ENCODE data around the gene LDLR.
A peak's percentile ranks its signal among the peaks of the same experiment; 100 is the strongest.
"Not testable (repeated sequence)": the region's sequence is repeated elsewhere in the genome, so short reads cannot be mapped to it uniquely, and the experiment has no call there.

The LDLR gene

DNA sequence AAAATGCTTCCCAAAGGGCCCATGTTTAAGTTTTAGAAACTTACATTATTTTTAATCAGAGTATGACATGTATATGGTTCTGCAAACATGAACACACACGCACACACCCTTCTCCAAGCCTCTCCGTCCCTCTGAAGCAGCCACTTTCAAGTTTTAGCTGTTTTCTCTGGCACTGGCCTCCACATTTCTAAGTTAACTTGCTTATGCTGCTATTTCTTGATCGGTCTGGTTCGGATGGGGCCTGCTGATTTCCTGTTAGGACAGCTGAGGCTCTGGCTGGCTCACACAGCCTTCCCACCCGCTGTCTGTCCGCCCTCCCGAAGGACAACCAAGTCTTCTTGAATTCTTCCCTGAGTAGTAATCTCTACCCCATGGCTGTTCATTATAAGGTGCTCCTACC, 61.9 kb downstream of the LDLR start:
- DNase-seq (ENCODE audit: low spot score) = no peak
- TF ChIP-seq, protein P1, sequence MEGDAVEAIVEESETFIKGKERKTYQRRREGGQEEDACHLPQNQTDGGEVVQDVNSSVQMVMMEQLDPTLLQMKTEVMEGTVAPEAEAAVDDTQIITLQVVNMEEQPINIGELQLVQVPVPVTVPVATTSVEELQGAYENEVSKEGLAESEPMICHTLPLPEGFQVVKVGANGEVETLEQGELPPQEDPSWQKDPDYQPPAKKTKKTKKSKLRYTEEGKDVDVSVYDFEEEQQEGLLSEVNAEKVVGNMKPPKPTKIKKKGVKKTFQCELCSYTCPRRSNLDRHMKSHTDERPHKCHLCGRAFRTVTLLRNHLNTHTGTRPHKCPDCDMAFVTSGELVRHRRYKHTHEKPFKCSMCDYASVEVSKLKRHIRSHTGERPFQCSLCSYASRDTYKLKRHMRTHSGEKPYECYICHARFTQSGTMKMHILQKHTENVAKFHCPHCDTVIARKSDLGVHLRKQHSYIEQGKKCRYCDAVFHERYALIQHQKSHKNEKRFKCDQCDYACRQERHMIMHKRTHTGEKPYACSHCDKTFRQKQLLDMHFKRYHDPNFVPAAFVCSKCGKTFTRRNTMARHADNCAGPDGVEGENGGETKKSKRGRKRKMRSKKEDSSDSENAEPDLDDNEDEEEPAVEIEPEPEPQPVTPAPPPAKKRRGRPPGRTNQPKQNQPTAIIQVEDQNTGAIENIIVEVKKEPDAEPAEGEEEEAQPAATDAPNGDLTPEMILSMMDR (IDR thresholded peaks at IDR 0.05; ENCODE audit: extremely low read depth, insufficient read depth, missing control alignments) = no peak
- in situ Hi-C loops (cut with MboI; ENCODE audit: low pct_unique_long_range_greater_than_20kb, low sequenced_read_pairs, unreplicated experiment) = no loop called here

DNA sequence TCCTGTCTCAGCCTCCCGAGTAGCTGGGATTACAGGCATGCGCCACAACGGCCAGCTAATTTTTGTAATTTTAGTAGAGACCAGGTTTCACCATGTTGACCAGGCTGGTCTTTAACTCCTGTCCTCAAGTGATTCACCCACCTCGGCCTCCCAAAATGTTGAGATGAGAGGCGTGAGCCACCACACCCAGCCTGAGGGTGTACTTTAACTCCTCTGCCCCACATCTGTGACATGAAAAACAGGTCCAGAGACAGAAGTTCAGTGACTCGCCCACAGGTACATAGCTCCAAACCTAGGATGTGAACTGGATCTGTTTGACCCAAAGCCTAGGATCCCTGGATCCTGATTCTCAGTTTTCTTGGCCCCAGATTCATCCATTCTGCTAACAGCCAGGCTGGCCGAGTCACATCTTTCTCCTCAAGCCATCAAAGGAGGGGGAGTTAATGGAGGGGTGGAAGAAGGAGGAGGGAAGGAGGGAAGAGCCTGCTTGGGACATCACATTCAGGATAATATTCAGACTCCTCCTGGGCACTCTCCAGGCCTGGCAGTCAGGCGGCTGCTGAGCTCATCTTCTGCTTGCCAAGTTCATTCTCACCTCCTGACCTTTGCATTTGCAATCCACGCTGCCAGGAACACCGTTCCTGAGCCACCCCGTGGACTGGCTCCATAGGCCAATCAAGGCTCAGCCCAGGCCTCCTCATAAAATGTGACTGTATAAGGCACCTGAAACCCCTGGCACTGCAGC, 63.2 kb downstream of the LDLR start:
- in situ Hi-C loops (cut with MboI; ENCODE audit: low pct_unique_long_range_greater_than_20kb, low sequenced_read_pairs, unreplicated experiment) = no loop called here
- DNase-seq (ENCODE audit: low spot score) = no peak
- TF ChIP-seq, protein P1 (IDR thresholded peaks at IDR 0.05; ENCODE audit: extremely low read depth, insufficient read depth, missing control alignments) = no peak

DNA sequence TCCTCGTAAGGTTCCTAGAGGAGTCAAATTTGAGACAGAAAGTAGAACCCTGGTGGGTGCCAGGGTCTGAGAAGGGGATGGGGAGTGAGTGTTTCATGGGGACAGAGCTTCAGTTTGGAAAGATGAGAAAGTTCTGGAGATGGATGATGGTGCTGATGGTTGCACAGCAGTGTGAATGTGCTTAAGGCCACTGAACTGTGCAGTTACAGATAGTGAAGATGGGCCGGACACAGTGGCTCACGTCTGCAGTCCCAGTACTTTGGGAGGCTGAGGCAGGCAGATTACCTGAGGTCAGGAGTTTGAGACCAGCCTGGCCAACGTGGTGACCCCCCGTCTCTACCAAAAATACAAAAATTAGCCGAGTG, 65.4 kb downstream of the LDLR start:
- no peak for DNase-seq (ENCODE audit: low spot score)
- in situ Hi-C loops (cut with MboI; ENCODE audit: low pct_unique_long_range_greater_than_20kb, low sequenced_read_pairs, unreplicated experiment) = no loop called here
- TF ChIP-seq, protein P1 (IDR thresholded peaks at IDR 0.05; ENCODE audit: extremely low read depth, insufficient read depth, missing control alignments) = no peak

DNA sequence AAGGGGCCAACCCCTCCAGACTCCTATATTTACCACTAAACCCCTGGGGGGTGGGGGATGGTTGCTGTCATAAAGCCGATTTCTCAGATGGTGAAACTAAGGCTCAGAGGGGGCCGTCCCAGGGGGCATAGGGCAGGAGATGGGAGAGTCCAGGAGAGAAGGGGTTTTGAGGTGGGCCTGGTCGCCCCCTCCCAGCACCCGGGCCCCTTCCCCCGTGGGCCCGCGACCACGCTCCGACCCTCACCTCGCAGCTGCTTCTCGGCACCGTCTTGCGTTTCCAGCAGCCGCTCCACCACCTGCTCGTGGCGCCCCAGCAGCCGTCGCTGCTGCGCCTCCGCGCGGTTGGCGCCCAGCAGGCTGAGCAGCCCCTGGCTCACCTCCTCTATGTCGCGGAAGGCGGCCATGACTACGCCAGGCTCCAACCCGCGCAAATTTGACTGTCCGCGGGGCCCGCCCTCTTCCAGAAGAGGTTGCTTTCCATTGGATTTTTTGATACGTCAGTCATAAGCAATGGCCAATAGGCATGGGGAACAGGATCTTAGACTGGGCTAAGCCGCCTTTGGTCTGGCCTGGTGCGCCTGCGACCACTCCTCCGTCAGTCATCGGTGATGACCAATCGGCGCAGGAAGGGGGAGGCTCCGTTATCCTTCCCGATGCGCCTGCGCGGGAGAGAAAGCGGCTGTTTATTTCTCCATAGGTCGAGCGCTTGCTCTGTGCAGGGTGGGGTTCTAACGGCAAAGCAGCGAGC, 66.3 kb downstream of the LDLR start, which contains the start of gene SPC24:
Gene SPC24, minus strand, starts transcription at position 410 of the 748 bp plus-strand sequence. Its CDS starts 6 bp downstream, at position 404.
- in situ Hi-C loops (cut with MboI; ENCODE audit: low pct_unique_long_range_greater_than_20kb, low sequenced_read_pairs, unreplicated experiment) = no loop called here
- DNase-seq (ENCODE audit: low spot score) = peak; percentile 100
- TF ChIP-seq, protein P1 (IDR thresholded peaks at IDR 0.05; ENCODE audit: extremely low read depth, insufficient read depth, missing control alignments) = no peak

DNA sequence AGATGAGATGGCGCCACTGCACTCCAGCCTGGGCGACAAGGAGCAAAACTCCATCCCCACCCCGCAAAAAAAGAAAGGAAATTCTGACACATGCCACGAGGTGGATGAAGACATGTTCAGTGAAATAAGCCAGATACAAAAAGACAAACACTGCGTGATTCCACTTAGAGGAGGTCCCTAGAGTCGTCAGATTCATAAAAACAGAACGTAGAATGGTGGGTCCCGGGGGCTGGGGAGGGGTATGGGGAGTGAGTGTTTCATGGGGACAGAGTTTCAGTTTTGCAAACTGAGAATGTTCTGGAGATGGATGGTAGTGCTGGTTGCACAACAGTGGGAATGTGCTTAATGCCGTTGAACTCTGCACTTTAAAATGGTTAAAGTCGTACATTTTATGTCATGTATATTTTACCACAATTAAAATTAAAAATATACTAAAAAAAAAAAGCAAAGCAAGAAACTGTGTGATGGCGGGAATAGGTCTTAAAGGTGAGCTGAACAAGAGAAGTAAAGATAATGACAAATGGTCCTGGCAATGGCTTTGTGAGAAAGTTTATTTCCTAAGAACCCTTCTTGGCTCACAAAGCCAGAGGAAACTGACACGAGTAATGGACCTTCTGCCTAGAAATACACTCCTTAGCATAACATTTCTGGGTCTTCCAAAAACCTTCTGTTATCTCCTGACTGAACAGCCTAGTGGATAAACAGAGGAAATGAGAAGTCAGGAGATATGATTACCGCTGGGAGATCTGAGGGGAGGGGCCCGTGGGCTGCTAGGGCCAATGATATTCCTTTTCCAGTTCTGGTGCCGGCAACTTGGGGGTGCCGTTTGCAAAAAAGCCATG, 70.6 kb downstream of the LDLR start:
- TF ChIP-seq, protein P1 (IDR thresholded peaks at IDR 0.05; ENCODE audit: extremely low read depth, insufficient read depth, missing control alignments) = no peak
- in situ Hi-C loops (cut with MboI; ENCODE audit: low pct_unique_long_range_greater_than_20kb, low sequenced_read_pairs, unreplicated experiment) = no loop called here
- DNase-seq (ENCODE audit: low spot score) = no peak

DNA sequence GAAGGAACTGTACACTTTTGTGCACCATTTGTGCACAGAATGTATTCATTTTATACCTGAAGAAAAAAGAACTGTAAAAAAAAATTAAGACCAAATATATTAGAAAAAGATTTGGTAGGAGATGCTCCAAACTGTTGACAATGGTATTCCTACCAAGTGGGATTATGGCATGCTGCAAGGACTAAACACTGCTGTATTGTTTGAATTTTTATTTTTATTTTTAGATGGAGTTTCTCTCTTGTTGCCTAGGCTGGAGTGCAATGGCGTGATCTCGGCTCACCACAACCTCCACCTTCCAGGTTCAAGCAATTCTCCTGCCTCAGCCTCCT, 71.1 kb downstream of the LDLR start:
- in situ Hi-C loops (cut with MboI; ENCODE audit: low pct_unique_long_range_greater_than_20kb, low sequenced_read_pairs, unreplicated experiment); DNase-seq (ENCODE audit: low spot score): not testable (repeated sequence)

Measured in GM13977 (cell line).